ENCODE results near the gene OR6B3. TPM values are rescaled to one million over a fixed set of nuclear protein-coding genes. Genes with fewer than 3 reads are reported as not detected.

OR6B3 gene
- total and polyA plus RNA-seq, 11 donors = not detected

- H3K27me3 ChIP-seq = peaks cover 0 to 11% (median 0%) of the 10 kb centered on the region in 9 donors
- intact Hi-C loops (cut with DNase I) = no loop called here
- ATAC-seq (no peak), DNase-seq (no peak)
- H3K9me3 ChIP-seq = peaks cover 0 to 33% (median 21%) of the 10 kb centered on the region in 12 donors
- H3K27ac ChIP-seq = no peak overlapping the region
- H3K36me3 ChIP-seq = no peaks in the 10 kb centered on the region
- H3K4me1 ChIP-seq = no peaks in the 10 kb centered on the region
- TF ChIP-seq CTCF (IDR thresholded peaks at IDR 0.05) = no peak
- TF ChIP-seq POLR2A (IDR thresholded peaks at IDR 0.05) = no peak
- H3K4me3 ChIP-seq = no peak overlapping the region
- 31 to 58% (median 44%) methylated on average over 5 of the region's 5 CpGs for WGBS, 4 donors
Measured at GRCh38 chr2:240074545-240074944, 21.2 kb upstream of the OR6B3 start.

GRCh38 chr2:240070907-240071306 lies 17.6 kb upstream of the OR6B3 start:
- WGBS, 4 donors = 88 to 89% (median 89%) methylated on average over 3 of the region's 3 CpGs

GRCh38 chr2:240069829-240070228 lies 16.5 kb upstream of the OR6B3 start:
- no peak for DNase-seq
- H3K4me3 ChIP-seq = no peak overlapping the region
- H3K27me3 ChIP-seq = peaks cover 0 to 11% (median 0%) of the 10 kb centered on the region in 9 donors
- 65 to 80% (median 67%) methylated on average over 1 of the region's 1 CpG for WGBS, 4 donors
- peaks cover 0 to 10% (median 0%) of the 10 kb centered on the region in 12 donors for H3K9me3 ChIP-seq
- H3K27ac ChIP-seq = no peak overlapping the region
- TF ChIP-seq POLR2A (IDR thresholded peaks at IDR 0.05) (no peak), CTCF (IDR thresholded peaks at IDR 0.05) (no peak)
- ATAC-seq = no peak
- H3K36me3 ChIP-seq = no peaks in the 10 kb centered on the region
- intact Hi-C loops (cut with DNase I) = no loop called here
- H3K4me1 ChIP-seq = no peaks in the 10 kb centered on the region

More at GRCh38 chr2:240070907-240071306, 17.6 kb upstream of the OR6B3 start:
- Histone ChIP-seq H3K36me3 (no peaks in the 10 kb centered on the region), H3K4me1 (no peaks in the 10 kb centered on the region), H3K27me3 (peaks cover 0 to 11% (median 0%) of the 10 kb centered on the region in 9 donors), H3K4me3 (no peak overlapping the region), H3K9me3 (peaks cover 0 to 11% (median 4%) of the 10 kb centered on the region in 12 donors), H3K27ac (no peak overlapping the region)
- no peak for TF ChIP-seq CTCF (IDR thresholded peaks at IDR 0.05)
- no peak for TF ChIP-seq POLR2A (IDR thresholded peaks at IDR 0.05)
- DNase-seq = no peak
- ATAC-seq = no peak
- intact Hi-C loops (cut with DNase I) = no loop called here

- WGBS, 4 donors = 96 to 100% (median 97%) methylated on average over 1 of the region's 1 CpG
- peaks cover 0 to 10% (median 0%) of the 10 kb centered on the region in 12 donors for H3K9me3 ChIP-seq
- DNase-seq (no peak), ATAC-seq (no peak)
- no peak for TF ChIP-seq CTCF (IDR thresholded peaks at IDR 0.05)
- TF ChIP-seq POLR2A (IDR thresholded peaks at IDR 0.05) = no peak
- H3K27ac ChIP-seq = no peak overlapping the region
- intact Hi-C loops (cut with DNase I) = no loop called here
- no peaks in the 10 kb centered on the region for H3K36me3 ChIP-seq
- no peaks in the 10 kb centered on the region for H3K4me1 ChIP-seq
- H3K4me3 ChIP-seq = no peak overlapping the region
- peaks cover 0 to 14% (median 0%) of the 10 kb centered on the region in 9 donors for H3K27me3 ChIP-seq
Measured at GRCh38 chr2:240068193-240068592, 14.9 kb upstream of the OR6B3 start.
